GM23248 (cell line): ENCODE results near the gene SYNE1. TPM values are rescaled to one million over a fixed set of nuclear protein-coding genes. Genes with fewer than 3 reads are reported as not detected.

Source experiments
- DNase-seq: peaks from one replicate; pipeline ENCODE4 v3.0.0-alpha.2; 2015
- H2AFZ ChIP-seq: fragments of 200-600 bp; sonication (generic); 2 replicates; pipeline ENCODE4 v1.6.1; 2016; ENCODE audit warnings: antibody characterized with exemption
- H3F3A ChIP-seq: fragments of 200-600 bp; sonication (generic); 2 replicates; pipeline ENCODE4 v1.6.1; 2016; ENCODE audit warnings: mild to moderate bottlenecking, antibody characterized with exemption, mixed run types; ENCODE audit not compliant: insufficient read depth
- H3K27ac ChIP-seq: fragments of 200-600 bp; sonication (generic); 2 replicates; pipeline ENCODE4 v1.5.1; 2016; ENCODE audit warnings: mild to moderate bottlenecking
- H3K27me3 ChIP-seq: fragments of 200-600 bp; sonication (generic); replicated peaks from 2 replicates; pipeline ENCODE4 v1.6.1; 2016; ENCODE audit warnings: mild to moderate bottlenecking; ENCODE audit not compliant: insufficient read depth
- H3K36me3 ChIP-seq: fragments of 200-600 bp; sonication (generic); 2 replicates; pipeline ENCODE4 v1.6.1; 2016; ENCODE audit warnings: low read depth, mild to moderate bottlenecking
- H3K4me1 ChIP-seq: fragments of 200-600 bp; sonication (generic); 2 replicates; pipeline ENCODE4 v1.6.1; 2016; ENCODE audit warnings: mild to moderate bottlenecking; ENCODE audit not compliant: insufficient read depth
- H3K4me2 ChIP-seq: fragments of 200-600 bp; sonication (generic); one replicate; pipeline ENCODE4 v1.6.1; 2016; ENCODE audit warnings: mild to moderate bottlenecking; ENCODE audit not compliant: unreplicated experiment
- H3K4me3 ChIP-seq: fragments of 200-600 bp; sonication (generic); 2 replicates; pipeline ENCODE4 v1.5.1; 2016; ENCODE audit warnings: mild to moderate bottlenecking
- H3K79me2 ChIP-seq: fragments of 200-600 bp; sonication (generic); 2 replicates; pipeline ENCODE4 v1.6.1; 2016; ENCODE audit warnings: mild to moderate bottlenecking; ENCODE audit not compliant: insufficient read depth
- H3K9ac ChIP-seq: fragments of 200-600 bp; sonication (generic); 2 replicates; pipeline ENCODE4 v1.6.1; 2016; ENCODE audit warnings: mild to moderate bottlenecking
- H3K9me2 ChIP-seq: fragments of 200-600 bp; sonication (generic); 2 replicates; pipeline ENCODE4 v1.6.1; 2016; ENCODE audit warnings: mixed run types, mild to moderate bottlenecking, moderate library complexity; ENCODE audit not compliant: insufficient read depth
- H3K9me3 ChIP-seq: fragments of 200-600 bp; sonication (generic); one replicate; pipeline ENCODE4 v1.6.1; 2017; ENCODE audit warnings: low read depth
- H4K20me1 ChIP-seq: fragments of 200-600 bp; sonication (generic); 2 replicates; pipeline ENCODE4 v1.6.0; 2016; ENCODE audit not compliant: insufficient read depth
- EZH2 ChIP-seq: fragments of 200-600 bp; sonication (generic); IDR thresholded peaks from 2 replicates; pipeline ENCODE4 v1.6.1; 2018; ENCODE audit warnings: antibody characterized with exemption, mild to moderate bottlenecking; ENCODE audit not compliant: insufficient read depth, poor library complexity, severe bottlenecking
- EZH2phosphoT487 ChIP-seq: fragments of 200-600 bp; sonication (generic); IDR thresholded peaks from 2 replicates; pipeline ENCODE4 v1.6.1; 2018; ENCODE audit warnings: antibody characterized with exemption, moderate library complexity, mild to moderate bottlenecking, low read depth; ENCODE audit not compliant: insufficient read depth
- WGBS, 2 experiments: methylation state at CpG; one replicate each; pipeline ENCODE4 v1.1.6; 2015 to 2017; ENCODE audit warnings: low lambda C conversion rate in 2 of 2, low coverage in 1 of 2; ENCODE audit errors: missing lambda C conversion rate in 2 of 2; 5-methylcytosine and 5-hydroxymethylcytosine counted together
- in situ Hi-C: fragments of 300-500 bp; cut with MboI; formaldehyde crosslinking; loops from 2 replicates; pipeline ENCODE4 v1.15.0; 2020
- polyA plus RNA-seq: library from polyadenylated mRNA; unstranded; fragments of >200 nt; fragmentation: Nextera tagmentation; extraction: Ambion mirVana; gene quantifications from 2 replicates; pipeline ENCODE4 v1.2.1, GENCODE V29; 2016
- total RNA-seq: library from RNA; depleted of rRNA; stranded (reverse); fragments of >200 nt; shearing (Covaris generic); gene quantifications from 2 replicates; pipeline ENCODE4 v1.2.3, GENCODE V29; 2014

Gene SYNE1
- total and polyA plus RNA-seq, 2 experiments from 2014 or later, result 29.2 to 95.4 TPM

DNA sequence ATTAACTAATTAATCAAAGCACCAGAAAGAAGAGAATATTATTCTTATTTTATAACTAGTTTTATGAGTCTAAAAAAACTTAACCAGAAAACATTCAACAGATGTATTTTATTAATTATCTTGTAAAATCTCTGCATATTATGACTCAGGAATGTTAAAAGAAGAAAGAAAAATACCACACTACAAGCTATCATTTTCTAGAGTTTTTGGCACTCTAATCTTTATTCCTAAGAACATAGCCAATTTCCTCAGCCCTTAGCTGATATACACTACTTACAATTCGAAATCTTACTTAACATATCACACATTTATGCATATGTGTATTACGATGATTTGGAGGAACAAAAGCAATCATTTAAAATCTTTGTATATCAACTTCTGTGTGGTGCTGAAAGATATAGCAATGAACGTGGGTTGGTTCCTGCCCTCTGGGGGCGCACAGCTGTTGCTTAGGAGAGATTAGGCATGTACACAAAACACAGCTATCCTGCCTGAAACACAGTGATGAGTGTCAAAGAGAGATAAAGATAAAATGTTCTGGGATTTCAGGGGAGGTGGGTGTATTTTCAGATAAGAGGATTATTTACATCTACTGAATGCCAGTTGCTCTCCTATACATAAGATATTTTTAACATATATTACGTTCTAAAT lies 404.5 kb downstream of the SYNE1 start:
- Histone ChIP-seq H3K9ac (peak overlapping the region; percentile 60), H3K36me3 (peaks cover 84% of the 10 kb centered on the region), H2AFZ (no peak overlapping the region), H3F3A (peaks cover 31% of the 10 kb centered on the region), H3K9me2 (no peaks in the 10 kb centered on the region), H4K20me1 (no peaks in the 10 kb centered on the region), H3K9me3 (no peaks in the 10 kb centered on the region), H3K4me1 (peaks cover 19% of the 10 kb centered on the region), H3K27me3 (no peaks in the 10 kb centered on the region), H3K4me2 (peak overlapping the region; percentile 72), H3K4me3 (peak overlapping the region; percentile 28), H3K79me2 (no peaks in the 10 kb centered on the region), H3K27ac (peak overlapping the region; percentile 79)
- in situ Hi-C loops, result no loop called here
- peak; percentile 76 for DNase-seq
- 7 to 16% methylated on average over 5 of the region's 5 CpGs for WGBS, 2 experiments
- TF ChIP-seq EZH2, result no peak
- 0 out of 2 replicates have a peak, but pooled peaks have one; percentile 62 for TF ChIP-seq EZH2phosphoT487

DNA sequence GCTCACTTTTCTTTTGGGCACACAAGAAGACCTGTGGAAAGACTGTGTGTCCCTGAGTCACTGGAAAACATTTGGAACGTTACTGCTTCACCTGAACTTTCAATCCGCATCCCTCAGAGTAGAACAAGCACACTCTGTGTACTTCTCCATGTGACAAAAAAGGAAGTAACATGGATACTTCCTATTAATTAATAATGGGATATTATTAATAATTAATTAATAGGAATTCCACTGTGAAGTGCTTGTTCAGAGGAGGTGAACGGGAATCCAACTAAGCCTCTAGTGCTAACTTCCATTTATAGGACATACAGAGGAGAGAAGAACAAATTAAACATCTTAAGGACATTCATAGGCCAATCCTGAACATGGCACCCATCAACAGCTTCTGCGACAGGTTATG lies 407.8 kb downstream of the SYNE1 start:
- Histone ChIP-seq H3K9me2 (no peaks in the 10 kb centered on the region), H4K20me1 (no peaks in the 10 kb centered on the region), H3K79me2 (no peaks in the 10 kb centered on the region), H3F3A (peaks cover 27% of the 10 kb centered on the region), H2AFZ (no peak overlapping the region), H3K4me3 (no peak overlapping the region), H3K9ac (no peak overlapping the region), H3K4me1 (peaks cover 19% of the 10 kb centered on the region), H3K27ac (no peak overlapping the region), H3K36me3 (peaks cover 78% of the 10 kb centered on the region), H3K4me2 (no peak overlapping the region), H3K9me3 (no peaks in the 10 kb centered on the region), H3K27me3 (no peaks in the 10 kb centered on the region)
- TF ChIP-seq EZH2 (no peak), EZH2phosphoT487 (no peak)
- in situ Hi-C loops, result no loop called here
- WGBS, 2 experiments, result 84 to 86% methylated on average over 4 of the region's 4 CpGs
- no peak for DNase-seq

DNA sequence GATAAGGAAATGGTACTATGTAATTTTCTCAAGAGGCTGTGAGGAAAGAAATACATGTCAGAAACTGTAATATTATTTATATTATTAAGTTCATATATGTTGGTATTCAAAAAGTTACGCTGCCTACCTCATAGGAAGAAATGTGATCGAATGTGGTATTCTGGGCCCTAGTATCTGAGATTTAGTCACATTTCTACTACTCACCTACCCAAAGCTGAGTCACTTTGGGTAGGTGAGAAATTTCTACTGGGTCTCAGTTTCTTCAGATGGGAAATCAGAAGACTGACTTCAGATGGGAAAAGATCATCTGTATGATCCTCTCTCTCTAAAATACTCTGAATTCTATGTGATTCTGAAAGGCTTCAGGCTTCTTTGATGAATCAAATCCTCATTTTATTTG lies 411.0 kb downstream of the SYNE1 start:
- in situ Hi-C loops, result no loop called here
- peaks cover 88% of the 10 kb centered on the region for H3K36me3 ChIP-seq

DNA sequence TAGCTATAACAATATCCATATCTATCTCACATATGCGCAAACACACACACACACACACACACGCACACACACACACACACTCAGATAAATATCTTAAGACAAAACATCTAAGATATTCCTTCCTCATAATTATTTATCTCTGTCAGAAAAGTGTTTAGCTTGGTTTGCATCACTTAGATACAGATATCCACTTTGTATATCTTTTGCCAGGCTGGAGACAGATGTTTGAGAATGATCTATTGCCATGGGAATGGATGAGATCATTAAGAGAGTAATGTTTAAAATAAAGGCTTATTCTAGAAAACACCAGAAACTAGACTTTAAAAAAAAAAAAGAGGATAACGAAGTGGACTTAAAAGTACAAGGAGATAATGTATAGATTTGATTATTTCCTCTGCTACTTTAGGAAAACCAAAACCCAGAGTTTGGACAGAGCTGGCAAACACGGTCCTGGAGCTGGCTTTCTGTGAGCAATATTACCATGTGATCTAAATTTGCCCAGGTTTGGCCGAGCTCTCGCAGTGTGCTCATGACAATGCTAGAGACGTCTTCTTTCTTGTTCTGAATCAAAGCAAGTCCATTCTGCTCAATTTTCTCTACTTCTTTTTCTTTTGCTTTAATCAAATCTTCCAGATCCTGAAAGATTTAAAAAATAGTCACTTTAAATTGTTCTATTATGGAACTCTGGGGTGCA lies 411.8 kb downstream of the SYNE1 start:
- no peak overlapping the region for H3K9ac ChIP-seq
- no peaks in the 10 kb centered on the region for H3K4me1 ChIP-seq
- H3K9me2 ChIP-seq, result no peaks in the 10 kb centered on the region
- no peaks in the 10 kb centered on the region for H3K9me3 ChIP-seq
- H3K27ac ChIP-seq, result no peak overlapping the region
- H3F3A ChIP-seq, result 0 out of 2 replicates have a peak, but pooled peaks cover 4% of the 10 kb centered on the region
- in situ Hi-C loops, result no loop called here
- WGBS, 2 experiments, result 59 to 66% methylated on average over 7 of the region's 7 CpGs
- no peak for TF ChIP-seq EZH2
- no peak for TF ChIP-seq EZH2phosphoT487
- DNase-seq, result peak; percentile 16
- H3K4me2 ChIP-seq, result no peak overlapping the region
- H4K20me1 ChIP-seq, result no peaks in the 10 kb centered on the region
- no peak overlapping the region for H2AFZ ChIP-seq
- H3K79me2 ChIP-seq, result no peaks in the 10 kb centered on the region
- H3K4me3 ChIP-seq, result no peak overlapping the region
- peaks cover 88% of the 10 kb centered on the region for H3K36me3 ChIP-seq
- no peaks in the 10 kb centered on the region for H3K27me3 ChIP-seq

More for the DNA sequence above, 411.0 kb downstream of the SYNE1 start:
- Histone ChIP-seq H3K79me2 (no peaks in the 10 kb centered on the region), H3K9ac (no peak overlapping the region), H3K27ac (no peak overlapping the region), H4K20me1 (no peaks in the 10 kb centered on the region), H3K9me3 (no peaks in the 10 kb centered on the region), H3K27me3 (no peaks in the 10 kb centered on the region), H2AFZ (no peak overlapping the region), H3F3A (0 out of 2 replicates have a peak, but pooled peaks cover 4% of the 10 kb centered on the region), H3K4me3 (no peak overlapping the region), H3K4me2 (no peak overlapping the region), H3K9me2 (no peaks in the 10 kb centered on the region), H3K4me1 (no peaks in the 10 kb centered on the region)
- 99 to 100% methylated on average over 2 of the region's 2 CpGs for WGBS, 2 experiments
- TF ChIP-seq EZH2, result no peak
- TF ChIP-seq EZH2phosphoT487, result no peak
- no peak for DNase-seq
